Prostate gland (tissue), 2 donors: ENCODE results near the gene PAX2. TPM values are rescaled to one million over a fixed set of nuclear protein-coding genes. Genes with fewer than 3 reads are reported as not detected.

Source experiments
- DNase-seq: peaks from one replicate; pipeline ENCODE4 v3.0.0-alpha.2; 2019; ENCODE audit warnings: low spot score
- H3K27ac ChIP-seq, 2 donors: fragments of 200-600 bp; sonication (generic); 2 replicates each; pipeline ENCODE4 v1.5.1; 2017 to 2019
- H3K27me3 ChIP-seq: fragments of 200-600 bp; sonication (generic); replicated peaks from 2 replicates; pipeline ENCODE4 v1.5.1; 2019; ENCODE audit not compliant: insufficient read depth
- H3K36me3 ChIP-seq, 2 donors: fragments of 200-600 bp; sonication (generic); 1 replicate in 1 of 2; 2 replicates in 1 of 2; pipeline versions ENCODE4 v1.5.1 to v1.8.1; 2017 to 2019
- H3K4me1 ChIP-seq: fragments of 200-600 bp; sonication (generic); replicated peaks from 2 replicates; pipeline ENCODE4 v1.5.1; 2019
- H3K4me3 ChIP-seq, 2 donors: fragments of 200-600 bp; sonication (generic); 2 replicates each; pipeline ENCODE4 v1.5.1; 2017 to 2019
- H3K9me3 ChIP-seq: fragments of 200-600 bp; sonication (generic); 2 replicates; pipeline ENCODE4 v1.5.1; 2017
- POLR2A ChIP-seq: fragments of 450-650 bp; IDR thresholded peaks from one replicate; pipeline ENCODE4 v1.6.1; 2016; ENCODE audit warnings: antibody characterized with exemption, mild to moderate bottlenecking
- POLR2AphosphoS5 ChIP-seq: sonication (generic); formaldehyde crosslinking; IDR thresholded peaks from one replicate; pipeline ENCODE4 v1.6.1; 2017; ENCODE audit warnings: antibody characterized with exemption
- WGBS: methylation state at CpG from one replicate; pipeline ENCODE4 v1.1.5; 2018; 5-methylcytosine and 5-hydroxymethylcytosine counted together
- intact Hi-C: fragments of 100-400 bp; cut with DNase I; formaldehyde crosslinking; loops from one replicate; pipeline ENCODE4 v1.14.2; 2022
- total RNA-seq, 2 donors: library from RNA; depleted of rRNA; stranded (reverse); fragments of >200 nt; gene quantifications; one replicate each; pipeline ENCODE4 v1.1.0, GENCODE V29; 2016
- TF ChIP-seq, protein P1 (sequence below), 4 experiments: fragments of 200-600 bp in 2 of 4; fragments of 450-650 bp in 2 of 4; sonication (generic) in 2 of 4; IDR thresholded peaks; 1 replicate in 3 of 4; 2 replicates in 1 of 4; pipeline ENCODE4 v1.5.1; 2016 to 2019; ENCODE audit warnings: antibody characterized with exemption in 4 of 4, mild to moderate bottlenecking in 2 of 4, moderate library complexity in 2 of 4

PAX2 gene
- total RNA-seq, 2 donors from 2014 or later = 0.91 TPM; not detected in 1

DNA sequence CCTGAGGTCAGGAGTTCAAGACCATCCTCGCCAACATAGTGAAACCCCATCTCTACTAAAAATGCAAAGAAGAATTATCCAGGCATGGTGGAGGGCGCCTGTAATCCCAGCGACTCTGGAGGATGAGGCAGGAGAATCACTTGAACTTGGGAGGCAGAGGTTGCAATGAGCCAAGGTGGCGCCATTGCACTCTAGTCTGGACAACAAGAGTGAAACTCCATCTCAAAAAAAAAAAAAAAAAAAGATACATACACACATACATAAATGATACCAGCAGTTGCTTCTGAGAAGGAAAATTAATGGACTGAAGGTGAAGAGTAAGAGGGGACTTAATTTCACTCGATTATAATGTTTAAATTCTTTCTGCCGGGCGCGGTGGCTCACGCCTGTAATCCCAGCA, 40.2 kb upstream of the PAX2 start:
- no peak for TF ChIP-seq POLR2AphosphoS5
- TF ChIP-seq, protein P1, sequence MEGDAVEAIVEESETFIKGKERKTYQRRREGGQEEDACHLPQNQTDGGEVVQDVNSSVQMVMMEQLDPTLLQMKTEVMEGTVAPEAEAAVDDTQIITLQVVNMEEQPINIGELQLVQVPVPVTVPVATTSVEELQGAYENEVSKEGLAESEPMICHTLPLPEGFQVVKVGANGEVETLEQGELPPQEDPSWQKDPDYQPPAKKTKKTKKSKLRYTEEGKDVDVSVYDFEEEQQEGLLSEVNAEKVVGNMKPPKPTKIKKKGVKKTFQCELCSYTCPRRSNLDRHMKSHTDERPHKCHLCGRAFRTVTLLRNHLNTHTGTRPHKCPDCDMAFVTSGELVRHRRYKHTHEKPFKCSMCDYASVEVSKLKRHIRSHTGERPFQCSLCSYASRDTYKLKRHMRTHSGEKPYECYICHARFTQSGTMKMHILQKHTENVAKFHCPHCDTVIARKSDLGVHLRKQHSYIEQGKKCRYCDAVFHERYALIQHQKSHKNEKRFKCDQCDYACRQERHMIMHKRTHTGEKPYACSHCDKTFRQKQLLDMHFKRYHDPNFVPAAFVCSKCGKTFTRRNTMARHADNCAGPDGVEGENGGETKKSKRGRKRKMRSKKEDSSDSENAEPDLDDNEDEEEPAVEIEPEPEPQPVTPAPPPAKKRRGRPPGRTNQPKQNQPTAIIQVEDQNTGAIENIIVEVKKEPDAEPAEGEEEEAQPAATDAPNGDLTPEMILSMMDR (IDR thresholded peaks at IDR 0.05) = no peak
- TF ChIP-seq POLR2A = no peak
- 78% methylated on average over 9 of the region's 9 CpGs for WGBS
- intact Hi-C loops = no loop called here
- Histone ChIP-seq H3K36me3 (no peaks in the 10 kb centered on the region), H3K9me3 (no peaks in the 10 kb centered on the region), H3K4me3 (no peak overlapping the region), H3K4me1 (no peaks in the 10 kb centered on the region), H3K27me3 (peaks cover 15% of the 10 kb centered on the region), H3K27ac (no peak overlapping the region)
- DNase-seq = no peak

DNA sequence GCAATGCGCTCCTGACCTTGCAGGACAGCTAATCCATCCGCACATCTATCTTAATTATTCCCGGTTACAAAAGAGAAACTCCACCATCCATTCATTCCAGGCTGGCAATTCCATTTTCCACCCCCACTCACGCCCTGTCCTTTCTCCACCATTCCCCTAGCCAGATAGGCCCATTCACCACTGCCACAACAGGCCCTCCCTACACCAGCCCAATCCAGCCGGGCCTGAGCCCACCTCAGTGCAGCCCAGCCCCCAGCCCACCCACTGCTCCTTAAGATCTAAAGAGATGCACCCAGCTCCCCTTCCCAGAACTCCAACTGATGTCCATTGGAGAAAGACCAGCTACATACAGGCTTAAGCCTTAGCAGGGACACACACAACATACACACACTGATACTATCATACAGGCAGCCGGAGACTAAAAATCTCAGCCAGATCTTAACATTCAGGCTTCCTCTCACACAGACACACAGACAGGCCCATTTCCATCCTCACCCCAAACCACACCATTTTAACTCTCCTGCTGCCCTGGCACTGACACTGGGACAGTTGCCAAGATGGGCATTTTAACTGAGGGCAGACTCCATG, 38.0 kb upstream of the PAX2 start:
- TF ChIP-seq, protein P1 (IDR thresholded peaks at IDR 0.05) = no peak
- no peak for TF ChIP-seq POLR2AphosphoS5
- no peak for TF ChIP-seq POLR2A
- Histone ChIP-seq H3K27me3 (peaks cover 21% of the 10 kb centered on the region), H3K36me3 (no peaks in the 10 kb centered on the region), H3K4me1 (no peaks in the 10 kb centered on the region), H3K9me3 (no peaks in the 10 kb centered on the region), H3K27ac (no peak overlapping the region), H3K4me3 (no peak overlapping the region)
- WGBS = 82% methylated on average over 6 of the region's 6 CpGs
- DNase-seq = no peak
- intact Hi-C loops = no loop called here

GRCh38 chr10:100709146-100710082, 36.0 kb upstream of the PAX2 start:
- H3K36me3 ChIP-seq = no peaks in the 10 kb centered on the region
- H3K9me3 ChIP-seq = no peaks in the 10 kb centered on the region
- peaks cover 35% of the 10 kb centered on the region for H3K27me3 ChIP-seq
- DNase-seq = no peak
- intact Hi-C loops = no loop called here
- peak overlapping the region; percentile 2 to 20 for H3K4me3 ChIP-seq
- H3K27ac ChIP-seq = no peak overlapping the region
- no peaks in the 10 kb centered on the region for H3K4me1 ChIP-seq
- 16% methylated on average over 26 of the region's 26 CpGs for WGBS
- TF ChIP-seq POLR2AphosphoS5 (no peak), POLR2A (no peak)
- TF ChIP-seq, protein P1 (IDR thresholded peaks at IDR 0.05) = no peak

GRCh38 chr10:100710151-100710871, 35.1 kb upstream of the PAX2 start:
- Histone ChIP-seq H3K27ac (no peak overlapping the region), H3K27me3 (peaks cover 38% of the 10 kb centered on the region), H3K36me3 (no peaks in the 10 kb centered on the region), H3K4me3 (peak overlapping the region; percentile 2 to 20), H3K9me3 (no peaks in the 10 kb centered on the region), H3K4me1 (no peaks in the 10 kb centered on the region)
- intact Hi-C loops = no loop called here
- DNase-seq = no peak
- WGBS = 4% methylated on average over 44 of the region's 48 CpGs
- TF ChIP-seq POLR2A = no peak
- TF ChIP-seq, protein P1 (IDR thresholded peaks at IDR 0.05) = no peak
- TF ChIP-seq POLR2AphosphoS5 = no peak
